Measurements from ENCODE around the gene SIL1. TPM values are rescaled to one million over a fixed set of nuclear protein-coding genes. Genes with fewer than 3 reads are reported as not detected.

SIL1 gene
- total RNA-seq, 1 donor from 2014 or later = 35.6 TPM

- no peak for TF ChIP-seq POLR2A (IDR thresholded peaks at IDR 0.05)
- TF ChIP-seq CTCF (IDR thresholded peaks at IDR 0.05) = no peak
- no peak for TF ChIP-seq POLR2AphosphoS5 (IDR thresholded peaks at IDR 0.05; ENCODE audit: insufficient read depth in 1 of 2, low read depth in 1 of 2)
- H3K9me3 ChIP-seq = no peaks in the 10 kb centered on the region
- H3K4me3 ChIP-seq = no peak overlapping the region
- intact Hi-C loops (cut with DNase I) = no loop called here
- DNase-seq (ENCODE audit: extremely low spot score in 2 of 2) = no peak
- no peaks in the 10 kb centered on the region for H3K27me3 ChIP-seq
- no peaks in the 10 kb centered on the region for H3K4me1 ChIP-seq
- H3K27ac ChIP-seq = no peak overlapping the region
- no peaks in the 10 kb centered on the region for H3K36me3 ChIP-seq
Measured at GRCh38 chr5:138985256-138985655, 212.9 kb downstream of the SIL1 start.

- Histone ChIP-seq H3K4me1 (no peaks in the 10 kb centered on the region), H3K27me3 (no peaks in the 10 kb centered on the region), H3K4me3 (no peak overlapping the region), H3K9me3 (no peaks in the 10 kb centered on the region), H3K36me3 (no peaks in the 10 kb centered on the region), H3K27ac (no peak overlapping the region)
- no peak for TF ChIP-seq POLR2A (IDR thresholded peaks at IDR 0.05)
- TF ChIP-seq CTCF (IDR thresholded peaks at IDR 0.05) = no peak
- TF ChIP-seq POLR2AphosphoS5 (IDR thresholded peaks at IDR 0.05; ENCODE audit: insufficient read depth in 1 of 2, low read depth in 1 of 2) = no peak
- DNase-seq (ENCODE audit: extremely low spot score in 2 of 2) = no peak
- intact Hi-C loops (cut with DNase I) = no loop called here
Measured at GRCh38 chr5:138983984-138984383, 214.2 kb downstream of the SIL1 start.

GRCh38 chr5:138981586-138981985, 216.6 kb downstream of the SIL1 start:
- Histone ChIP-seq H3K36me3 (no peaks in the 10 kb centered on the region), H3K4me1 (no peaks in the 10 kb centered on the region), H3K27me3 (no peaks in the 10 kb centered on the region), H3K4me3 (no peak overlapping the region), H3K27ac (no peak overlapping the region), H3K9me3 (no peaks in the 10 kb centered on the region)
- TF ChIP-seq CTCF (IDR thresholded peaks at IDR 0.05) = no peak
- TF ChIP-seq POLR2A (IDR thresholded peaks at IDR 0.05) = no peak
- no peak for TF ChIP-seq POLR2AphosphoS5 (IDR thresholded peaks at IDR 0.05; ENCODE audit: insufficient read depth in 1 of 2, low read depth in 1 of 2)
- intact Hi-C loops (cut with DNase I) = no loop called here
- DNase-seq (ENCODE audit: extremely low spot score in 2 of 2) = no peak

GRCh38 chr5:138981131-138981530, 217.0 kb downstream of the SIL1 start:
- Histone ChIP-seq H3K4me1 (no peaks in the 10 kb centered on the region), H3K9me3 (no peaks in the 10 kb centered on the region), H3K27ac (no peak overlapping the region), H3K4me3 (no peak overlapping the region), H3K27me3 (no peaks in the 10 kb centered on the region), H3K36me3 (no peaks in the 10 kb centered on the region)
- TF ChIP-seq POLR2A (IDR thresholded peaks at IDR 0.05) (no peak), POLR2AphosphoS5 (IDR thresholded peaks at IDR 0.05; ENCODE audit: insufficient read depth in 1 of 2, low read depth in 1 of 2) (no peak), CTCF (IDR thresholded peaks at IDR 0.05) (no peak)
- no peak for DNase-seq (ENCODE audit: extremely low spot score in 2 of 2)
- intact Hi-C loops (cut with DNase I) = no loop called here

GRCh38 chr5:138980441-138980840, 217.7 kb downstream of the SIL1 start:
- TF ChIP-seq POLR2A (IDR thresholded peaks at IDR 0.05) (no peak), CTCF (IDR thresholded peaks at IDR 0.05) (no peak), POLR2AphosphoS5 (IDR thresholded peaks at IDR 0.05; ENCODE audit: insufficient read depth in 1 of 2, low read depth in 1 of 2) (no peak)
- DNase-seq (ENCODE audit: extremely low spot score in 2 of 2) = no peak
- H3K4me3 ChIP-seq = no peak overlapping the region
- H3K27me3 ChIP-seq = no peaks in the 10 kb centered on the region
- peaks cover 2% of the 10 kb centered on the region for H3K4me1 ChIP-seq
- no peaks in the 10 kb centered on the region for H3K36me3 ChIP-seq
- H3K9me3 ChIP-seq = no peaks in the 10 kb centered on the region
- no peak overlapping the region for H3K27ac ChIP-seq
- intact Hi-C loops (cut with DNase I) = no loop called here

All from vagina (tissue), 2 donors.